DMS53 treated with DMSO at 0.1 percent for 48 hours (cell line): ENCODE measurements around the gene SLU7.
A peak's percentile ranks its signal among the peaks of the same experiment; 100 is the strongest.

Source experiments
- DNase-seq: peaks from one replicate; lab custom pipeline; 2025; ENCODE audit not compliant: unreplicated experiment; lab: John Stamatoyannopoulos, UW

The SLU7 gene

GRCh38 chr5:160418561-160419457, at the start of gene SLU7:
TSS of gene SLU7 (minus strand) at chr5:160419081. CDS start at chr5:160415294, 3,787 bp downstream.
- DNase-seq: peak; percentile 92

- no peak for DNase-seq
Observed at GRCh38 chr5:160468363-160468975, 49.6 kb upstream of the SLU7 start.

- peak; percentile 45 for DNase-seq
Observed at GRCh38 chr5:160467555-160468362, 48.9 kb upstream of the SLU7 start.

DNA sequence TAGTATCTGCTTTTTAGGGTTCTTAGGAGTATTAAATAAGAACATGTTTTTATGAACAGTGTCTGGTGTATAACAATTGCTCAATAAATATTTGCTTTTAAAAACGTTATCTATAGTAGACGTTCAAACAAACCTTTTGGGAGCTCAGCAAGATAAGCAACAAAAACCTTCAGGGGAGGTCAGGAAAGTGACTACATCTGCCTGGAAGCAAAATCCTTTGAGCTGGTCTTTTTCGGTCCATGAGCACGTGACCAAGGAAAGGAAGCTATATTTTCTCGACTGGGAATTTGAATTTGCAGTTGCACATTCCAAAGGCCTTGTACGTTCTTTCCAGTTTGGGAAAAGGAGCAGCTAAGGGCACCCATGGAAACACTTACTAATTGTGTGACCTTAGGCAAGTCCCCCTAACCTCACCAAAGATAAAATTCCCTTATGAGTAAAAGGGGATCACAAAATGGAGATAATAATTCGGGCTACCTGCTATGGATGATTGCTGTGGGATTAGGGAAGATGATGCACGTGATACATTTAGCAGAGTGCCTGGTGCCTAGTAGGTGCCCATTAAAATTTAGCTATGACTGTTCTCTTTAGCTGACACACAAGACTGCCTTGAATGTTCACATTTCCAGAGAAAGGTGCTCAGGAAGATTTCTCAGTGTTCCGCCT, 48.1 kb upstream of the SLU7 start:
- no peak for DNase-seq

DNA sequence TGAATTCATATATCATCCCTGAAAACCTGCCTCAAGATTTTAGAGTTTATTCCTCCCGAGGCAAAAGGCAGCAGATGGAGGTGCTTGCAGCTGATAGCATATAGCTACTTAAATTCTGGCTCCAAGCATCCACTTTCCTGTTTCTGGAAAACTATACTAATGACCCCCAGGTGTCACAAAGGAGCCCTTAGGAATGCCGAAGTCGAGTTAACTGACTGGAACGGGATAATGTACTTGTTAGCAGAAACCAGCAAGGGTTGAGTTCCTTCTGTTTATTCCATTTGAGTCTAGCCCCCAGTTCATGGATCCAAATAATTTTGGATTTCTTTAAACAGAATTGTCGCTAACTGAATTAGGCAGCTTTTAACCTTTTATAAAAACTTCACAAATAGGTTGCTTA, 47.2 kb upstream of the SLU7 start:
- no peak for DNase-seq

DNA sequence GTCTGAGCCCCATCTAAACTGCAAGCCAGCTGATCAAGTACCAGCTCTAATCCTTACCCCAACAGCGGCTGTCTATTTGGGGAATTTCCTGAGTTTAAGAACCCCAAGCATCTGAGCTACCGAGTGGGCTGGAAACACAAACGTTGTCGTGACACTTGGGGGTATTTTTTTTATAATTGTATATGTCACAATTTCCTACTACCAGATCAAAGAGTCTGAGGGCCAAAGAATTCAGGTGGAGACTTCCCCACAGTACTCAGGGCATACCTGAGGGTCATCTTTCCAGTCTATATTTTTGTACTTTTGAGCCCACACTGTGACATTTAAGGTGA, 45.6 kb upstream of the SLU7 start:
- no peak for DNase-seq

DNA sequence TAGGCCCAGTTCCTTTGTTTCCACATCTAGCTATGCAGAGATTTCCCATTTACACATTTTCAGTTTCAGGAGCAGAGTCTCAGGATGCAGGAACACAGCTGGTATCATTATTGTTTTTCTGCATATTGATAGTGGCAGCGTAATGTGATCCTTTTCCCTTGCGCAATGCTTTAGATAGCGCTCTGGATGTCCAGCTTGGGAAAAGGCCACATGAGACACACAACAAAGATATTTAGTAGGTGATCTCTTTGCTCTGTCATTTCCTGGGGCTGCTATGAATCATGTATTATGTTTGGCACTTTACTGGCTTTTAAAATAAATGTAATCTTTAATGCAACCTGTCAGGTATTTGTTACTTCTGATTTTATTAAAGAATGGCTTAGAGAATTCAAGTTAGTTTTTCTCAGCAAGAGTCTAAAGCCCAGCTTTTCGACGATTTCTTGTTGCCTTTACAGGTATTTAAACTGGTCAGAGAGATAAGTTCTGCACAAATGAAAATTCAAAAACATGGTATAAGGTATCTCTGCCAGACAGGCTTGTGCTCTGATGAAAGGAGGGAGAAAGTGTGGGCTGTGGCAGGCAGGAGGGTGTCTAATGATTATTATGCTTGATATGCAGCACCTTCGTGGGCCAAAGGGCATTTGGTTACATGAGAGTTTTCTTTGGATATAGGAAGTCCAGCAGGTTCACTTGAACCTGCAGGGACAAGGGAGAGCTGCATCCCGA, 45.0 kb upstream of the SLU7 start:
- DNase-seq: peak; percentile 49

DNA sequence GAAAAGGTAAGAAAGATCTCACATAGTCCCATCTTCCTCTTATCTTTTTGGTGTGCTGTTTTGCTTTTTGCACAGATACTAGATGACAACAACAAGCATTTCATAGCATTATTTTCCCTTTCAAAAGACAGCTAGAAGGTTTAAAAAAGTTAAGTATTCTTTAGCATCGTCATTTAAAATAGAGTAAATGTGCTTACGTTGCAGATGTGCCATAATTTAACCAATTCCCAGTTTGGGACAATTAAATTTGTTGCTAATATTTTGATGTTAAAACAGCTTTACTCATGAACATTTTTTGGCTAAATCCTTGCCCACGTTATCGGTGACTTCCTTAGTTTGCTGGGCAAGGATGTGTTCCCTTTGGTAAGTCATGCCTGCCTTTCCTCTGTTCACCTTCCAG, 44.3 kb upstream of the SLU7 start:
- no peak for DNase-seq

DNA sequence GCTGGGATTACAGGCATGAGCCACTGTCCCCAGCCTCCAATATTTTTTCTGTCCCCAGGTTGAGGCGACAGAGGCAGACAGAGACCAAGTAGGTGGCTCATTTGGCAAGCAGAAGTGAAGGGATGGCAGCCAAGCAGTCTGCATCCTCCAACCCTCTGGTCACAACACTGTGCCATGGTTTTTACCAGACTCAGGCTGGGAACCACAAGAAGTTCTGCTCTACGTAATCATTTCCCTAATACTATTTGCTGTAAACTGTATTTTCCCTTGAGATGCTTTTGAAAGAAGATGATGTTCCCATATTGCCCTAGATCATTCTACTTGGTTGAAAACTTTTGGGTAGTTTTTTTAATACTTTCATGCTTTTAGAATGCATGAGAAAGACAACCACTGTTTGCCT, 43.3 kb upstream of the SLU7 start:
- no peak for DNase-seq

GRCh38 chr5:160461378-160461777, 42.5 kb upstream of the SLU7 start:
- no peak for DNase-seq

- DNase-seq: no peak
Observed at GRCh38 chr5:160460377-160461049, 41.6 kb upstream of the SLU7 start.

- DNase-seq: no peak
Observed at GRCh38 chr5:160458806-160459800, 40.2 kb upstream of the SLU7 start.

DNA sequence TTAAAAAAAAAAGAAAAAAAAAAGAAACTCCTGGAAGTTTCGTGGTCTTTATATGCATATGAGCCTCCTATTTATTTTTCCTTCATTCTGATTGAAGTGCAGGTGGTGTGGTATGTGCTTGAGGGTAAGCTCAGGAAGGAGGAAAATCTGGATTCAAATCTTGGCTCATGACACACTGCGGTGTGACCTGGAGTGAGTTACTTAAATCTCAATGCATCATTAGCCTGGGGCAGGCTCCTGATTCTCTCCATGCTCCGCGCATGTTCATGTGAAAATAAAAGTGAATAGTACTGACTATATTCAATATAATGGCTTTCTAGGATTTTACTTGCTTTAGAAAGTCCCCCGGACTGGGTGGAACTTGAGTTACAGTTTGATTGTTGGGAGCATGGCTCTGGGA, 38.4 kb upstream of the SLU7 start:
- no peak for DNase-seq

DNA sequence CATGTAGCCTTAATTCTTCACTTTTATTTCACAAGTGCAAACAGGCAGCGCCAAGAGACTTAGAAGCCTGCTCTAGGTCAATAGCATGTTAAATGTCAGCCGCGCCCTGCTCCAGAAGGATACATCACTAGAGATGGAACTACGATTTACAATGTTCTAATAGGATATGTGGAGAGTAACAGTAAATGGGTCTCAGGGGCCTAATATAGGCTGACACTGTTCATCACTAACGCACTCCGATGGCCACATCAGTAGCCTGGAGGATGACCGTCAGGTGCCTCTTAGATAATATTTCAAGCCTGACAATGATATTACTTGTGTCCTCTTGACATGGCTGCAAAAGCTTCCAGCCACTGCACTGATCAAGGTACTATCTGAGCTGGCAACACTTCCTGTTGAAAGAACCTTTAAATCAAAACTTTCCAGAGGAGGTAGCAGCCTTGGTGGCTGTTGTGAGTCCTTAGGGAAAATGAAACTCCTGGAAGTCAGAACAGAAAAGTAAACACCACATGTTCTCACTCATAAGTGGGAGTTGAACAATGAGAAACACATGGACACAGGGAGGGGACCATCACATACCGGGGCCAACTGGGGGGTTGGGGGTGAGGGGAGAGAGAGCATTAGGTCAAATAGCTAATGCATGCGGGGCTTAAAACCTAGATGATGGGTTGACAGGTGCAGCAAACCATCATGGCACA, 37.7 kb upstream of the SLU7 start:
- DNase-seq: no peak

GRCh38 chr5:160455600-160455999, 36.7 kb upstream of the SLU7 start:
- no peak for DNase-seq

DNA sequence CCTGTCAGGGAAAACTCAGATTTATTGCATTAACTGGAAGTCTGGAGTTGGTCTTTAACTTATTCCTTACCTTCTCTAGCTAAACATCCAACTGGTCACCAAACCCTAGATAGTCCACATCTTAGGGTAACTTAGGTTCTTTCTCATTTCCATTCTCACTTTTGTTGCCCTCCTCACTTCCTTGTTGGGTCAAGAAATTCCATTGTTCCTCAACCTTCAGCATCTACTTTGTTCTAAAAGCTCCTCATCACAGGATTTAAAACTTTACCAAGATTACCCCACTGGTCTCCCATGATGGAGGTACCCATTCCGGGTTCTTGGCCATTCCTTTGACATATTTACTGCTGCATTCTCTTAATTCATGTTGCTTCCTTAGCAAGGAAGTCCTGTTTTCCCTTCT, 34.9 kb upstream of the SLU7 start:
- no peak for DNase-seq

GRCh38 chr5:160452795-160453194, 33.9 kb upstream of the SLU7 start:
- DNase-seq: no peak

- no peak for DNase-seq
Observed at GRCh38 chr5:160452036-160452435, 33.2 kb upstream of the SLU7 start.
